Endothelial cell (in vitro differentiated cells): ENCODE data around the gene SOX5. TPM values are rescaled to one million over a fixed set of nuclear protein-coding genes. Genes with fewer than 3 reads are reported as not detected.

ENCODE experiments used
- DNase-seq: peaks from one replicate; pipeline ENCODE4 v3.0.0; 2021; ENCODE audit warnings: low spot score
- H3K27ac Mint-ChIP-seq: one replicate; pipeline ENCODE4 v1.8.0; 2021; ENCODE audit warnings: mixed read lengths, inconsistent platforms; ENCODE audit not compliant: unreplicated experiment
- H3K27me3 Mint-ChIP-seq: one replicate; pipeline ENCODE4 v1.8.0; 2021; ENCODE audit warnings: mild to moderate bottlenecking, moderate library complexity, mixed read lengths, inconsistent platforms; ENCODE audit not compliant: unreplicated experiment
- H3K36me3 Mint-ChIP-seq: one replicate; pipeline ENCODE4 v1.8.0; 2021; ENCODE audit warnings: mild to moderate bottlenecking, low read depth, mixed read lengths, inconsistent platforms; ENCODE audit not compliant: unreplicated experiment
- H3K4me1 Mint-ChIP-seq: one replicate; pipeline ENCODE4 v1.8.0; 2021; ENCODE audit warnings: mild to moderate bottlenecking, mixed read lengths, inconsistent platforms; ENCODE audit not compliant: unreplicated experiment
- H3K4me3 Mint-ChIP-seq: one replicate; pipeline ENCODE4 v1.8.0; 2021; ENCODE audit warnings: mild to moderate bottlenecking, mixed read lengths, inconsistent platforms; ENCODE audit not compliant: unreplicated experiment
- H3K9me3 Mint-ChIP-seq: one replicate; pipeline ENCODE4 v1.8.0; 2021; ENCODE audit warnings: mixed read lengths, inconsistent platforms; ENCODE audit not compliant: unreplicated experiment
- total RNA-seq: library from RNA; stranded (reverse); fragmentation: NEBNext Ultra II Directional; extraction: Animal tissue kit (Norgen Biotek cat#: 25700); gene quantifications from one replicate; pipeline ENCODE4 v1.2.1, GENCODE V29; 2021; ENCODE audit not compliant: unreplicated experiment
- TF ChIP-seq, protein P1 (sequence below): fragments of 200-600 bp; sonication (generic); IDR thresholded peaks from one replicate; pipeline ENCODE4 v1.5.0; 2021; ENCODE audit warnings: antibody characterized with exemption; ENCODE audit not compliant: unreplicated experiment

SOX5 gene
- total RNA-seq, 1 donor from 2014 or later: 23.1 TPM

DNA sequence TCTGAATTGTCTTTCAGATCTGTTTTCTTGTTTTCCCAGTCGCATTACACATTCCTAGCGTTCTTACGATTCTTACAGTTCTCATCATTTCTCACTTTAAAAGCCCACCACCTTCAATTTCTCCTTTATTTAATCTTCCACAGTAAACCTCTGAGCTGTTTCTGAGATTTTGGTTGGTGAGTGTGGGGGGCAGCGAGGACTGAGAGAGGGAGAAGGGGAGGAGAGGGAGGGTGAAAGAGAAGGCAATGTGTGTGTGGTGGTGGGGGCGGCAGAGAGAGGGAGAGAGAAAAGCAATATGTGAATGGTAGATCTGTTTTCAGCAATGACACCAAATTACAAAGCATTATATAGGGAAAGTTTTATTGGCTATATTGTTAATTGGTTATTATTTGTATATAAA, 282.6 kb downstream of the SOX5 start:
- H3K4me3 Mint-ChIP-seq: no peak overlapping the region
- H3K4me1 Mint-ChIP-seq: peaks cover 2% of the 10 kb centered on the region
- DNase-seq: no peak
- TF ChIP-seq, protein P1, sequence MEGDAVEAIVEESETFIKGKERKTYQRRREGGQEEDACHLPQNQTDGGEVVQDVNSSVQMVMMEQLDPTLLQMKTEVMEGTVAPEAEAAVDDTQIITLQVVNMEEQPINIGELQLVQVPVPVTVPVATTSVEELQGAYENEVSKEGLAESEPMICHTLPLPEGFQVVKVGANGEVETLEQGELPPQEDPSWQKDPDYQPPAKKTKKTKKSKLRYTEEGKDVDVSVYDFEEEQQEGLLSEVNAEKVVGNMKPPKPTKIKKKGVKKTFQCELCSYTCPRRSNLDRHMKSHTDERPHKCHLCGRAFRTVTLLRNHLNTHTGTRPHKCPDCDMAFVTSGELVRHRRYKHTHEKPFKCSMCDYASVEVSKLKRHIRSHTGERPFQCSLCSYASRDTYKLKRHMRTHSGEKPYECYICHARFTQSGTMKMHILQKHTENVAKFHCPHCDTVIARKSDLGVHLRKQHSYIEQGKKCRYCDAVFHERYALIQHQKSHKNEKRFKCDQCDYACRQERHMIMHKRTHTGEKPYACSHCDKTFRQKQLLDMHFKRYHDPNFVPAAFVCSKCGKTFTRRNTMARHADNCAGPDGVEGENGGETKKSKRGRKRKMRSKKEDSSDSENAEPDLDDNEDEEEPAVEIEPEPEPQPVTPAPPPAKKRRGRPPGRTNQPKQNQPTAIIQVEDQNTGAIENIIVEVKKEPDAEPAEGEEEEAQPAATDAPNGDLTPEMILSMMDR: no peak
- no peaks in the 10 kb centered on the region for H3K27me3 Mint-ChIP-seq
- no peak overlapping the region for H3K27ac Mint-ChIP-seq
- H3K36me3 Mint-ChIP-seq: no peaks in the 10 kb centered on the region
- no peaks in the 10 kb centered on the region for H3K9me3 Mint-ChIP-seq

DNA sequence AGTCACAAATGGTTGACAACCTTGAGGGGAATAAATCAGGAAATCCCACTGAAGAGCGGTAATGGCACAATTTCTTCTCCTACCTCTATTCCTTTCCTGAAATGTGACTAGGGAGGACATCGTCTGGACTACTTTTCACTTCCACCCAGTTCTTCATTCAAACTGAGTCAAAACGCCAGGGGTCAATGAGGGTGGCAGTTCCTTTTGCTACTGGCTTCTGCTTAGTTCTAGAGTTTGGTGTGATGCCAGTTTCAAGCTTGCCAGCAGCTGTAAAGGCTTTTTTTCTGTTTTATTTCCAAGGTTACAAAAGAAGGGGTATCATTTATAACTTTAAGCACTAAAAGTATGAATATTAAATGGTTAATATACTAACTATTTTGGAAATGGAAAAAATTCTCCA, 286.5 kb downstream of the SOX5 start:
- peaks cover 2% of the 10 kb centered on the region for H3K4me1 Mint-ChIP-seq
- no peak overlapping the region for H3K27ac Mint-ChIP-seq
- DNase-seq: no peak
- TF ChIP-seq, protein P1: no peak
- no peaks in the 10 kb centered on the region for H3K27me3 Mint-ChIP-seq
- no peaks in the 10 kb centered on the region for H3K36me3 Mint-ChIP-seq
- no peak overlapping the region for H3K4me3 Mint-ChIP-seq
- no peaks in the 10 kb centered on the region for H3K9me3 Mint-ChIP-seq

DNA sequence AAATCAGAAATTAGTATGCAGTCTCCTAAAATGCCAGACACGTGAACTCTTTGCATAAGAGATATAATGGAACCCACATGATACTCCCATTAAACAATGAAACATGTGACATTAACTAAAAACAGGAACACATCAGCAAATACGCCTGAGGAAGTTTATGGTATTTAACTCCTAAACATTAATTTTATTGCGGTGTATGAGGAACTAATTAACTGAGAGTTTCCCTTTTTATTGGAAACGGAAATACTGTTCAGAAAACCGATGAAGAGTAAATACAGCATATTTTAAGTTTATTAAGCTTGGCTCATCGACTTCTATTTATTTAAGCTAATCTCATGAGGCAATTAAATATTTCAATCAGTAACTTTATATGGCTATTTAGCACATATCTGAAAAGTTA, 290.3 kb downstream of the SOX5 start:
- no peak overlapping the region for H3K27ac Mint-ChIP-seq
- no peak overlapping the region for H3K4me3 Mint-ChIP-seq
- DNase-seq: no peak
- H3K36me3 Mint-ChIP-seq: no peaks in the 10 kb centered on the region
- no peaks in the 10 kb centered on the region for H3K4me1 Mint-ChIP-seq
- no peaks in the 10 kb centered on the region for H3K27me3 Mint-ChIP-seq
- TF ChIP-seq, protein P1: no peak
- no peaks in the 10 kb centered on the region for H3K9me3 Mint-ChIP-seq

DNA sequence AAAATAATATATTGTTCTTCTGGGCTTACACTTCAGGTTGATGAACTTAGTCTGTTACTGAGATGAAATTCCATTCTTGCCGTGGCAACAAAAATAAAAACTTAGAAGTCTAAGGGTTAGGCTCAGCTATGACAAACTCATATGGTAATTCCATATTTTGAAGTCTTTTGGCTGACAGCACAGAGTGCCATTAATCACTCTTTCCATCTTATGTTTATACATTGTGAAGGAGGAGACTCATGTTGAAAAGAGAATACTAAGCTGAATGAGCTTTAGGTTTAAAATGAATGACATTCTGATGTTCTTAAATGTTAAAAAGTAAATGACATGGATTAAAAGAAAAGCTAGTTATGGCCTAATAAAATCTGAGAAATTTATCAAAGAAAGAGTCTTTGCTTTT, 291.9 kb downstream of the SOX5 start:
- Mint-ChIP-seq H3K4me1 (no peaks in the 10 kb centered on the region), H3K36me3 (no peaks in the 10 kb centered on the region), H3K9me3 (no peaks in the 10 kb centered on the region), H3K27me3 (peaks cover 1% of the 10 kb centered on the region), H3K27ac (no peak overlapping the region), H3K4me3 (no peak overlapping the region)
- DNase-seq: no peak
- TF ChIP-seq, protein P1: no peak

DNA sequence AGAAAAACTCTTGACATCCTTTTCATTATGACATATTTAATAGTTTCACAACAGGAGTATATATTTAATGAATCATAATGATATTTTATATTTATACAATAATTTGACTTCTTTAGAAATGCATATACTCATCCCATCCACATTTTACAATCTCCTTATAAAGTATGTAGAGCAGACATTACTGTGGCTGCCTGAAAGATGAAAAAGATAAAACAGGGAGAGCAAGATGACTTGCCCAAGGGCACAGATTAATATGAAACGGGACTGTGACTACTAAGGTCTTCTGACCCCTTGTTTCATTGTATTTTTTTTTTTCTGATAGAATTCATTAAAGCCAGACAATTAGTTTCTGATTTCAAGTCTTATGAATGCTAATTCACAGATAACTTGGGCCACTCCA, 293.6 kb downstream of the SOX5 start:
- H3K27ac Mint-ChIP-seq: no peak overlapping the region
- no peak overlapping the region for H3K4me3 Mint-ChIP-seq
- H3K9me3 Mint-ChIP-seq: no peaks in the 10 kb centered on the region
- no peaks in the 10 kb centered on the region for H3K4me1 Mint-ChIP-seq
- H3K27me3 Mint-ChIP-seq: peaks cover 1% of the 10 kb centered on the region
- no peak for DNase-seq
- H3K36me3 Mint-ChIP-seq: no peaks in the 10 kb centered on the region
- TF ChIP-seq, protein P1: no peak
